ENCODE results near the gene SOX6. TPM values are rescaled to one million over a fixed set of nuclear protein-coding genes. Genes with fewer than 3 reads are reported as not detected.
"Not testable (repeated sequence)": the region's sequence is repeated elsewhere in the genome, so short reads cannot be mapped to it uniquely, and the experiment has no call there.

SOX6 gene
- total RNA-seq, 1 experiment from 2014 or later = 0.21 TPM

DNA sequence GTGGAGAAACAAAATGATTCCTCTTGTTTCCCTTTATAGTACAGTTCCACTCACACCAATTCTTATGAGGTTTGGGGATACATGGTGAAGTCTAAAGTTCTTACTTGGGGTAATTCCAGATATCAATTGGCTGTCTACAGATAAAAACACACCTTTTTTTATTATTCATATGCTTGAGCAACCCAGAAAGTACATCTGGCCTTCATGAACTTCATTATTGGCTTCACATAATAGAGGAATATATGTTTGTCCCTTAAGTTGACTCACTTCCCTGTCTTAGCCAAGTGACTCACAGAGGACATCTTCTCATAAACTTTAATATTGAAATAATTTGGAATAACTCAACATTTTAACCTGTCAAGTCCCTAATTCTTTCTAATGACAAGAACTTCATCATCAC lies 36.3 kb upstream of the SOX6 start:
- Histone ChIP-seq H3K9me3 (ENCODE audit: control insufficient read depth, insufficient read depth, low read depth, low read length) (no peaks in the 10 kb centered on the region), H3K27me3 (ENCODE audit: control insufficient read depth, insufficient read depth, low read length) (no peaks in the 10 kb centered on the region), H3K36me3 (ENCODE audit: control insufficient read depth, insufficient read depth, low read length) (no peaks in the 10 kb centered on the region), H3K4me1 (ENCODE audit: control insufficient read depth, insufficient read depth, low read length) (no peaks in the 10 kb centered on the region), H3K27ac (ENCODE audit: low read length) (no peak overlapping the region), H3K4me3 (ENCODE audit: low read depth in 2 of 2, low read length in 2 of 2) (no peak overlapping the region)
- in situ Hi-C loops (cut with HindIII; ENCODE audit: low pct_unique_long_range_greater_than_20kb, low sequenced_read_pairs) = no loop called here
- no peak for DNase-seq (ENCODE audit: low read depth, low spot score)
- TF ChIP-seq, protein P1, sequence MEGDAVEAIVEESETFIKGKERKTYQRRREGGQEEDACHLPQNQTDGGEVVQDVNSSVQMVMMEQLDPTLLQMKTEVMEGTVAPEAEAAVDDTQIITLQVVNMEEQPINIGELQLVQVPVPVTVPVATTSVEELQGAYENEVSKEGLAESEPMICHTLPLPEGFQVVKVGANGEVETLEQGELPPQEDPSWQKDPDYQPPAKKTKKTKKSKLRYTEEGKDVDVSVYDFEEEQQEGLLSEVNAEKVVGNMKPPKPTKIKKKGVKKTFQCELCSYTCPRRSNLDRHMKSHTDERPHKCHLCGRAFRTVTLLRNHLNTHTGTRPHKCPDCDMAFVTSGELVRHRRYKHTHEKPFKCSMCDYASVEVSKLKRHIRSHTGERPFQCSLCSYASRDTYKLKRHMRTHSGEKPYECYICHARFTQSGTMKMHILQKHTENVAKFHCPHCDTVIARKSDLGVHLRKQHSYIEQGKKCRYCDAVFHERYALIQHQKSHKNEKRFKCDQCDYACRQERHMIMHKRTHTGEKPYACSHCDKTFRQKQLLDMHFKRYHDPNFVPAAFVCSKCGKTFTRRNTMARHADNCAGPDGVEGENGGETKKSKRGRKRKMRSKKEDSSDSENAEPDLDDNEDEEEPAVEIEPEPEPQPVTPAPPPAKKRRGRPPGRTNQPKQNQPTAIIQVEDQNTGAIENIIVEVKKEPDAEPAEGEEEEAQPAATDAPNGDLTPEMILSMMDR (IDR thresholded peaks at IDR 0.05) = no peak
- TF ChIP-seq TCF7L2 (IDR thresholded peaks at IDR 0.05; ENCODE audit: low read depth, low read length) (no peak), SIN3A (IDR thresholded peaks at IDR 0.05; ENCODE audit: borderline replicate concordance, insufficient read depth, low read depth, low read length) (no peak), POLR2AphosphoS5 (IDR thresholded peaks at IDR 0.05; ENCODE audit: low read depth, low read length) (no peak)
- TF ChIP-seq, protein P2, sequence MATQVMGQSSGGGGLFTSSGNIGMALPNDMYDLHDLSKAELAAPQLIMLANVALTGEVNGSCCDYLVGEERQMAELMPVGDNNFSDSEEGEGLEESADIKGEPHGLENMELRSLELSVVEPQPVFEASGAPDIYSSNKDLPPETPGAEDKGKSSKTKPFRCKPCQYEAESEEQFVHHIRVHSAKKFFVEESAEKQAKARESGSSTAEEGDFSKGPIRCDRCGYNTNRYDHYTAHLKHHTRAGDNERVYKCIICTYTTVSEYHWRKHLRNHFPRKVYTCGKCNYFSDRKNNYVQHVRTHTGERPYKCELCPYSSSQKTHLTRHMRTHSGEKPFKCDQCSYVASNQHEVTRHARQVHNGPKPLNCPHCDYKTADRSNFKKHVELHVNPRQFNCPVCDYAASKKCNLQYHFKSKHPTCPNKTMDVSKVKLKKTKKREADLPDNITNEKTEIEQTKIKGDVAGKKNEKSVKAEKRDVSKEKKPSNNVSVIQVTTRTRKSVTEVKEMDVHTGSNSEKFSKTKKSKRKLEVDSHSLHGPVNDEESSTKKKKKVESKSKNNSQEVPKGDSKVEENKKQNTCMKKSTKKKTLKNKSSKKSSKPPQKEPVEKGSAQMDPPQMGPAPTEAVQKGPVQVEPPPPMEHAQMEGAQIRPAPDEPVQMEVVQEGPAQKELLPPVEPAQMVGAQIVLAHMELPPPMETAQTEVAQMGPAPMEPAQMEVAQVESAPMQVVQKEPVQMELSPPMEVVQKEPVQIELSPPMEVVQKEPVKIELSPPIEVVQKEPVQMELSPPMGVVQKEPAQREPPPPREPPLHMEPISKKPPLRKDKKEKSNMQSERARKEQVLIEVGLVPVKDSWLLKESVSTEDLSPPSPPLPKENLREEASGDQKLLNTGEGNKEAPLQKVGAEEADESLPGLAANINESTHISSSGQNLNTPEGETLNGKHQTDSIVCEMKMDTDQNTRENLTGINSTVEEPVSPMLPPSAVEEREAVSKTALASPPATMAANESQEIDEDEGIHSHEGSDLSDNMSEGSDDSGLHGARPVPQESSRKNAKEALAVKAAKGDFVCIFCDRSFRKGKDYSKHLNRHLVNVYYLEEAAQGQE (IDR thresholded peaks at IDR 0.05; ENCODE audit: insufficient read depth in 1 of 2, low read depth in 2 of 2, low read length in 1 of 2) = no peak
- ChIA-PET POLR2A (no interaction called here), CTCF (no interaction called here)
- BruUV-seq (replicated peaks) = no TSS peak
- no peak for ATAC-seq
- intact Hi-C loops (cut with micrococcal nuclease; ENCODE audit: unreplicated experiment) = no loop called here

DNA sequence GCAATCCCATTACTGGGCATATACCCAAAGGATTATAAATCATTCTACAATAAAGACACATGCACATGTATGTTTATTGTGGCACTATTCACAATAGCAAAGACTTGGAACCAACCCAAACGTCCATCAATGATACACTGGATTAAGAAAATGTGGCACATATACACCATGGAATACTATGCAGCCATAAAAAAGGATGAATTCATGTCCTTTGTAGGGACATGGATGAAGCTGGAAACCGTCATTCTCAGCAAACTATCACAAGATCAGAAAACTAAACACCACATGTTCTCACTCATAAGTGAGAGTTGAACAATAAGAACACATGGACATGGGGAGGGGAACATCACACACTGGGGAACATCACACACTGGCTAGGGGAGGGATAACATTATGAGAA lies 34.5 kb upstream of the SOX6 start:
- POLR2A ChIA-PET; H3K27ac ChIP-seq (ENCODE audit: low read length); BruUV-seq (replicated peaks); H3K9me3 ChIP-seq (ENCODE audit: control insufficient read depth, insufficient read depth, low read depth, low read length); H3K4me1 ChIP-seq (ENCODE audit: control insufficient read depth, insufficient read depth, low read length); H3K36me3 ChIP-seq (ENCODE audit: control insufficient read depth, insufficient read depth, low read length); H3K27me3 ChIP-seq (ENCODE audit: control insufficient read depth, insufficient read depth, low read length); H3K4me3 ChIP-seq (ENCODE audit: low read depth in 2 of 2, low read length in 2 of 2); in situ Hi-C loops (cut with HindIII; ENCODE audit: low pct_unique_long_range_greater_than_20kb, low sequenced_read_pairs); ATAC-seq; DNase-seq (ENCODE audit: low read depth, low spot score); intact Hi-C loops (cut with micrococcal nuclease; ENCODE audit: unreplicated experiment); CTCF ChIA-PET: not testable (repeated sequence)

DNA sequence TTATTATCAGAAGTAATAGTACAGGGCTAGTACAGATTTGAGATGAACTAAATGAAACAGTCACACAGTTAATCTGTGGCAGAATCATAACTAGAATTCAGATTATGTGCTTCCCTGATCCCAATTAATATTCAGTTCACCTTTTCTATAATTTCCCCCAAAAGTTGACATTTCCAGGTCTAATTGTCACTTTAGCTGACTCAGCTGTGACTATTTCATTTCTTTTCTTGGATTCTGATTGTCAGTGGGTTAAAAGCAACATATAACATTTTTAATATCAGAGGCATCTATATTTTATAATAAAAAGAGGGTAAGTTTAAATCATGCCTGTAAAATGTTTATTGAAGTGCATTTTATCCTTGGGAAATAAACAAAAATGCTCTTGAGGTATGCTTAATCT lies 28.8 kb upstream of the SOX6 start:
- CTCF ChIA-PET = no interaction called here
- intact Hi-C loops (cut with micrococcal nuclease; ENCODE audit: unreplicated experiment) = no loop called here
- H3K4me3 ChIP-seq (ENCODE audit: low read depth in 2 of 2, low read length in 2 of 2) = no peak overlapping the region

More for the DNA sequence above, 28.8 kb upstream of the SOX6 start:
- no peak for TF ChIP-seq TCF7L2 (IDR thresholded peaks at IDR 0.05; ENCODE audit: low read depth, low read length)
- no peak for TF ChIP-seq POLR2AphosphoS5 (IDR thresholded peaks at IDR 0.05; ENCODE audit: low read depth, low read length)
- TF ChIP-seq, protein P2 (IDR thresholded peaks at IDR 0.05; ENCODE audit: insufficient read depth in 1 of 2, low read depth in 2 of 2, low read length in 1 of 2) = no peak
- TF ChIP-seq, protein P1 (IDR thresholded peaks at IDR 0.05) = no peak
- TF ChIP-seq SIN3A (IDR thresholded peaks at IDR 0.05; ENCODE audit: borderline replicate concordance, insufficient read depth, low read depth, low read length) = no peak
- DNase-seq (ENCODE audit: low read depth, low spot score) = no peak
- H3K27ac ChIP-seq (ENCODE audit: low read length) = no peak overlapping the region
- H3K36me3 ChIP-seq (ENCODE audit: control insufficient read depth, insufficient read depth, low read length) = no peaks in the 10 kb centered on the region
- H3K4me1 ChIP-seq (ENCODE audit: control insufficient read depth, insufficient read depth, low read length) = no peaks in the 10 kb centered on the region
- no peak for ATAC-seq
- BruUV-seq (replicated peaks) = no TSS peak
- POLR2A ChIA-PET = no interaction called here
- H3K27me3 ChIP-seq (ENCODE audit: control insufficient read depth, insufficient read depth, low read length) = no peaks in the 10 kb centered on the region
- in situ Hi-C loops (cut with HindIII; ENCODE audit: low pct_unique_long_range_greater_than_20kb, low sequenced_read_pairs) = no loop called here
- no peaks in the 10 kb centered on the region for H3K9me3 ChIP-seq (ENCODE audit: control insufficient read depth, insufficient read depth, low read depth, low read length)
